ENCODE results near the gene RAD23B.
A peak's percentile ranks its signal among the peaks of the same experiment; 100 is the strongest.

Gene RAD23B

GRCh38 chr9:107268560-107268959, 14.5 kb upstream of the RAD23B start:
- no peak for DNase-seq (ENCODE audit: low read depth, low spot score)

- DNase-seq (ENCODE audit: low read depth, low spot score): no peak
These were observed 13.8 kb upstream of the RAD23B start for GRCh38 chr9:107269254-107269653.

GRCh38 chr9:107269681-107270080, 13.4 kb upstream of the RAD23B start:
- DNase-seq (ENCODE audit: low read depth, low spot score): no peak

- no peak for DNase-seq (ENCODE audit: low read depth, low spot score)
These were observed 13.0 kb upstream of the RAD23B start for GRCh38 chr9:107270082-107270481.

- DNase-seq (ENCODE audit: low read depth, low spot score): no peak
These were observed 12.5 kb upstream of the RAD23B start for GRCh38 chr9:107270580-107270979.

GRCh38 chr9:107273634-107274033, 9.4 kb upstream of the RAD23B start:
- no peak for DNase-seq (ENCODE audit: low read depth, low spot score)

- DNase-seq (ENCODE audit: low read depth, low spot score): no peak
These were observed 9.0 kb upstream of the RAD23B start for GRCh38 chr9:107274096-107274495.

- DNase-seq (ENCODE audit: low read depth, low spot score): peak; percentile 81
These were observed 8.1 kb upstream of the RAD23B start for GRCh38 chr9:107274953-107275422.

- DNase-seq (ENCODE audit: low read depth, low spot score): no peak
These were observed 7.5 kb upstream of the RAD23B start for GRCh38 chr9:107275530-107275929.

GRCh38 chr9:107276966-107277710, 5.9 kb upstream of the RAD23B start:
- no peak for DNase-seq (ENCODE audit: low read depth, low spot score)

- no peak for DNase-seq (ENCODE audit: low read depth, low spot score)
These were observed 5.3 kb upstream of the RAD23B start for GRCh38 chr9:107277801-107278200.

- no peak for DNase-seq (ENCODE audit: low read depth, low spot score)
These were observed 4.0 kb upstream of the RAD23B start for GRCh38 chr9:107279086-107279485.

- DNase-seq (ENCODE audit: low read depth, low spot score): no peak
These were observed 2.5 kb upstream of the RAD23B start for GRCh38 chr9:107280543-107280942.

- no peak for DNase-seq (ENCODE audit: low read depth, low spot score)
These were observed 1.9 kb upstream of the RAD23B start for GRCh38 chr9:107281184-107281583.

GRCh38 chr9:107281922-107282667, 984 bp upstream of the RAD23B start:
- DNase-seq (ENCODE audit: low read depth, low spot score): no peak

- peak; percentile 12 for DNase-seq (ENCODE audit: low read depth, low spot score)
These were observed 841 bp downstream of the RAD23B start for GRCh38 chr9:107283623-107284616.

- DNase-seq (ENCODE audit: low read depth, low spot score): no peak
These were observed 1.6 kb downstream of the RAD23B start for GRCh38 chr9:107284636-107285035.

- no peak for DNase-seq (ENCODE audit: low read depth, low spot score)
These were observed 2.2 kb downstream of the RAD23B start for GRCh38 chr9:107285286-107285685.

- DNase-seq (ENCODE audit: low read depth, low spot score): no peak
These were observed 3.0 kb downstream of the RAD23B start for GRCh38 chr9:107286057-107286456.

- no peak for DNase-seq (ENCODE audit: low read depth, low spot score)
These were observed 5.6 kb downstream of the RAD23B start for GRCh38 chr9:107288701-107289100.

GRCh38 chr9:107290619-107291018, 7.5 kb downstream of the RAD23B start:
- DNase-seq (ENCODE audit: low read depth, low spot score): no peak
